Right cardiac atrium (tissue), 5 donors: ENCODE data around the gene PFDN1. TPM values are rescaled to one million over a fixed set of nuclear protein-coding genes. Genes with fewer than 3 reads are reported as not detected.

Source experiments
- ATAC-seq, 2 donors: fragments of 200-7000 bp; cut with Tn5 transposase; one replicate each; pipeline versions ENCODE4 v1.8.0 to v1.9.1; 2020; ENCODE audit warnings: moderate library complexity in 2 of 2, mild to moderate bottlenecking in 1 of 2
- DNase-seq, 3 donors: peaks; one replicate each; pipeline ENCODE4 v3.0.0-alpha.2; 2020
- H3K27ac ChIP-seq: one replicate; pipeline ENCODE4 v1.5.1; 2013; ENCODE audit warnings: mild to moderate bottlenecking, low read length, control low read depth, moderate library complexity
- H3K27me3 ChIP-seq: one replicate; pipeline ENCODE4 v1.6.1; 2013; ENCODE audit not compliant: control insufficient read depth, insufficient read depth
- H3K4me1 ChIP-seq: one replicate; pipeline ENCODE4 v1.6.1; 2013; ENCODE audit warnings: low read length; ENCODE audit not compliant: control insufficient read depth, insufficient read depth
- H3K4me3 ChIP-seq: one replicate; pipeline ENCODE4 v1.5.1; 2013; ENCODE audit warnings: low read length, control low read depth
- H3K9me3 ChIP-seq: one replicate; pipeline ENCODE4 v1.6.1; 2013; ENCODE audit warnings: low read length; ENCODE audit not compliant: control insufficient read depth
- WGBS: extraction: QIAGEN DNeasy Blood & Tissue Kit; methylation state at CpG from one replicate; pipeline ENCODE4 v1.1.7; 2013; 5-methylcytosine and 5-hydroxymethylcytosine counted together
- intact Hi-C, 4 donors: fragments of 100-400 bp; cut with DNase I; formaldehyde crosslinking; loops; one replicate each; pipeline versions ENCODE4 v1.11.0 to v1.14.0; 2022 to 2023
- polyA plus RNA-seq: library from polyadenylated mRNA; stranded (reverse); fragments of 200-250 nt; gene quantifications from one replicate; pipeline ENCODE4 v1.2.3, GENCODE V29; 2013
- total RNA-seq, 4 donors: library from RNA; stranded (reverse); fragmentation: NEBNext Ultra II Directional; extraction: Animal tissue kit (Norgen Biotek cat#: 25700); gene quantifications; one replicate each; pipeline ENCODE4 v1.2.1, GENCODE V29; 2021
- donor health status: healthy with polysubstance abuse.
- donor health status: DM: no; HTN: yes; CAD: no.
- donor health status: DM: no; HTN: no; CAD: no.
- donor health status: DM: no; HTN: yes; CAD: no; lungs with severe emphysema.
- donor health status: DM: yes; HTN: yes; CAD: no.

The PFDN1 gene
- total and polyA plus RNA-seq, 5 donors: 57.6 to 144 (median 67.2) TPM

DNA sequence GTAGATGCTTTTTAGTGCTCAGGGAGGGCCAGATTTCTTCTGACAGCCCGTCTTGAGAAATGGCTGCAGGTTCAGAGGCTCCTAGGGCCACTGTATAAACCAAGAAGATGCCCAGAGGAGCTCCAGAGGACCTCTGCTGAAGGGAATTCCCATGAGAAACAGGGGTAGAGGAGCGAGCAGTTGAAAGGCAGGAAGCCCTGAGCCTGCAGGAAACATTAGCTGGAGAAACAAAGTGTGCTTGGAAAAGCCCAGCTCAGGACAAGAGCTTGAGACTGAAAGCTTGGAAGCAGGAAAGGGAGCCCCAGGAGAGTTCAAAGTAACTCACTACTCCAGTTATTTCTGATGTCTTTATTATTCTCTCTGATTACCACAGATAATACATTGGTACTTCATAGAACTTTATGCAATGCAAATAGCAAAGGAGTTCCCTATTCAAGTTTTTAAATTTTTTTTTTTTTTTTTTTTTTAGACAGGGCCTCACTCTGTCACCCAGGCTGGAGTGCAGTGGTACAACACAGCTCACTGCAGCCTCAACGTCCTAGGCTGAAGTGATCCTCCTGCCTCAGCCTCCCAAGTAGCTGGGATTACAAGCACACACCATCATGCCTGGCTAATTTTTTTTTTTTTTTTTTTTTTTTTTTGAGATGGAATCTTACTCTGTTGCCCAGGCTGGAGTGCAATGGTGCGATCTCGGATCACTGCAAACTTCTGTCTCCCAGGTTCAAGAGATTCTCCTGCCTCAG is 27.0 kb upstream of the PFDN1 start:
- ATAC-seq (peak; percentile 47 to 78), DNase-seq (no peak)
- Histone ChIP-seq H3K27me3 (no peaks in the 10 kb centered on the region), H3K9me3 (no peaks in the 10 kb centered on the region), H3K4me3 (no peak overlapping the region), H3K4me1 (no peaks in the 10 kb centered on the region), H3K27ac (peak overlapping the region; percentile 67)
- 70% methylated on average over 5 of the region's 5 CpGs for WGBS
- intact Hi-C loops: no loop called here

- intact Hi-C loops: no loop called here
- Histone ChIP-seq H3K4me1 (peaks cover 10% of the 10 kb centered on the region), H3K9me3 (no peaks in the 10 kb centered on the region), H3K4me3 (no peak overlapping the region), H3K27me3 (no peaks in the 10 kb centered on the region), H3K27ac (no peak overlapping the region)
- DNase-seq: no peak
- no peak for ATAC-seq
- WGBS: 81% methylated on average over 8 of the region's 8 CpGs
Observed at GRCh38 chr5:140328036-140328764, 25.3 kb upstream of the PFDN1 start.

DNA sequence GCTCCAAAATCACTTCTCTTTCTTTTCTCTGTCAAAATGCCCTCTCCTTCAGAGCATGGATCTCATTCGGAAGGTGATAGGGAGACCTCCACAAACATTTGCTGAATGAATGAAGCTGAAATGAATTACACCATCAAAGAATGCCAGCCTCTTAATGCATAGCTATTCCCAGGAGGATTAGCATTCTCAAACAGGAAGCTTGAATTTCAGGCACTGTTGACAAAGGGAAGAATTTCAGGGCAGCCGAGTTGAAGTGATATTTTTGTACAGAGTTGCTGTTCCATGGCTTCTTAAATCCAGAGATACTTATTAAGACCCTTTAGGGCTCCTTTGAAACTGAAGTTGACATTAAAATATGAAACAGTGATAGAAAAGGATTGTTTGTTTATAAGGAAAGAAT is 24.7 kb upstream of the PFDN1 start:
- H3K4me3 ChIP-seq: no peak overlapping the region
- H3K9me3 ChIP-seq: no peaks in the 10 kb centered on the region
- intact Hi-C loops: no loop called here
- peaks cover 13% of the 10 kb centered on the region for H3K4me1 ChIP-seq
- no peak for DNase-seq
- no peak for ATAC-seq
- 45% methylated on average over 2 of the region's 2 CpGs for WGBS
- H3K27ac ChIP-seq: no peak overlapping the region
- no peaks in the 10 kb centered on the region for H3K27me3 ChIP-seq

DNA sequence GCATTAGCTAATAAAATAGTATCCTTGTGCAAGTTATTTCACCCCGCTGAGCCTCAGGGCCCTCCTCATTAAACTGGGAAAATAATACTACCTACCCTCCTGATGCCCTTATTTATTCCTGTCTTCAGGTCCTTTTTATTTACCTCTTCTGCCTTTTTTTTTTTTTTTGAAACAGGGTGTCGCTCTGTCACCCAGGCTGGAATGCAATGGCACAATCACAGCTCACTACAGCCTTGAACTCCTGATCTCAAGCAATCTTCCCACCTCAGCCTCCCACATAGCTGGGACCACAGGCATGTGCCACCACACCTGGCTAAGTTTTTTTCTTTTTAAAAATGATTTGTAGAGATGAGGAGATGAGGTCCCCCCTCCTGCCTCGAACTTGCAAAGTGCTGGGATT is 22.6 kb upstream of the PFDN1 start:
- Histone ChIP-seq H3K27ac (no peak overlapping the region), H3K9me3 (no peaks in the 10 kb centered on the region), H3K4me1 (peaks cover 13% of the 10 kb centered on the region), H3K4me3 (no peak overlapping the region), H3K27me3 (no peaks in the 10 kb centered on the region)
- intact Hi-C loops: no loop called here
- DNase-seq (no peak), ATAC-seq (no peak)
- 88% methylated on average over 3 of the region's 3 CpGs for WGBS

- ATAC-seq (peak in 1 of 2 donors; percentile 17), DNase-seq (no peak)
- H3K4me1 ChIP-seq: peaks cover 13% of the 10 kb centered on the region
- H3K9me3 ChIP-seq: no peaks in the 10 kb centered on the region
- H3K27me3 ChIP-seq: no peaks in the 10 kb centered on the region
- intact Hi-C loops: no loop called here
- 24% methylated on average over 1 of the region's 1 CpG for WGBS
- H3K4me3 ChIP-seq: no peak overlapping the region
- peak overlapping the region; percentile 49 for H3K27ac ChIP-seq
Observed at GRCh38 chr5:140324617-140325241, 21.8 kb upstream of the PFDN1 start.

DNA sequence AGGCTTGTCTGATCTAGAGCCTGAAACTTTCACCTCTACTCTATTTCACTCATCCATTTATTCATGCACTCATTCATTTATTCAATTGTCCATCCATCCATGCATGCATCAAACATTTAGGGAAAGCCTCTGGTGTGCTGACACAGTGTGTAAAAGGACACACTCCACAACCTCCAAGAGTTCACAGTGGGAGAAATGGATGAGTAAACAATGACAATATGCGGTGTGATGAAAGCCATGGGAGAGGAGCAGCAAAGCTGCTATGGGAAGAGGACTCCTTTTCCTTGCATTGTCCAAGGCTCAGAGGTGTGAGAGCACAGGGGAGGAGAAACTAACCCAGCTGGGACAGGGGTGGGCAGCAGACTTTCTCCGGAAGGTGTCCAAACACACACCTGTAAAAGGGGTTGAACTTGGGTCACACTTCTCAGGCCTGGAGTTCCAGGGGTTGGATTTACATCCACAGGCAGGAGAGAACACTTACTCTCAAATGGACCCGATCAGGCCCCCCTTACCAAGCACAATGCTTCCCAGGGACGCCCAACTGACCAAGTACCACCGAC is 21.2 kb upstream of the PFDN1 start:
- no peaks in the 10 kb centered on the region for H3K27me3 ChIP-seq
- H3K4me3 ChIP-seq: no peak overlapping the region
- 71% methylated on average over 5 of the region's 5 CpGs for WGBS
- DNase-seq: no peak
- no peaks in the 10 kb centered on the region for H3K9me3 ChIP-seq
- H3K27ac ChIP-seq: peak overlapping the region; percentile 49
- no peak for ATAC-seq
- peaks cover 13% of the 10 kb centered on the region for H3K4me1 ChIP-seq
- intact Hi-C loops: no loop called here

- DNase-seq (peak; percentile 34 to 72 (median 71)), ATAC-seq (peak; percentile 77 to 79)
- intact Hi-C loops: no loop called here
Observed at GRCh38 chr5:140322751-140323731, 20.1 kb upstream of the PFDN1 start.

DNA sequence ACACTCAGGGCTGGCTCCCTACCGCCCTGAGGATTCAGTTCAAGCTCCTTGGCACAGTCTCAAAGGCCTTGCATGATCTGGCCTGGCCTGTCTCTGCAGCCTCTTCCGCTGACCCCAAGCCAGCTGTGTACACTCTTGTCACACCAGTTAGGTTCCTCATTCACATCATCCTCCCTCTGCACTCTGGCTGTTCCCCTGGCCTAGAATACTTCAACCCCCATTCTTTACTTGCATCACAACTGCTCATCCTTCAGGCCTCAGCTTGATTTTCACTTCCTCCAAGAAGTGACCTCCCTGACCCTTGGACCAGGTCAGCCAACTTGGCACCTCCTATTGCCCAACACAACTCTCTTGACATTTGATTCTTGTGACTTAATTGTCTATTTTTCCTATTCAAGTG is 18.9 kb upstream of the PFDN1 start:
- peak; percentile 41 to 80 (median 78) for DNase-seq
- intact Hi-C loops: no loop called here
- H3K27ac ChIP-seq: no peak overlapping the region
- no peaks in the 10 kb centered on the region for H3K27me3 ChIP-seq
- H3K4me3 ChIP-seq: no peak overlapping the region
- ATAC-seq: peak; percentile 48 to 55
- H3K9me3 ChIP-seq: no peaks in the 10 kb centered on the region
- 79% methylated on average over 2 of the region's 2 CpGs for WGBS
- H3K4me1 ChIP-seq: peaks cover 13% of the 10 kb centered on the region

More at GRCh38 chr5:140322751-140323731, 20.1 kb upstream of the PFDN1 start:
- peak overlapping the region; percentile 76 for H3K27ac ChIP-seq
- H3K9me3 ChIP-seq: no peaks in the 10 kb centered on the region
- H3K4me3 ChIP-seq: no peak overlapping the region
- peaks cover 13% of the 10 kb centered on the region for H3K4me1 ChIP-seq
- no peaks in the 10 kb centered on the region for H3K27me3 ChIP-seq
- WGBS: 43% methylated on average over 9 of the region's 9 CpGs

GRCh38 chr5:140319833-140320232 is 16.9 kb upstream of the PFDN1 start:
- DNase-seq: no peak
- Histone ChIP-seq H3K27ac (no peak overlapping the region), H3K27me3 (no peaks in the 10 kb centered on the region), H3K4me1 (peaks cover 13% of the 10 kb centered on the region), H3K4me3 (no peak overlapping the region), H3K9me3 (no peaks in the 10 kb centered on the region)
- no peak for ATAC-seq
- 90% methylated on average over 1 of the region's 1 CpG for WGBS
- intact Hi-C loops: no loop called here

GRCh38 chr5:140318792-140319191 is 15.9 kb upstream of the PFDN1 start:
- WGBS: 94% methylated on average over 4 of the region's 4 CpGs
- Histone ChIP-seq H3K4me3 (no peak overlapping the region), H3K4me1 (peaks cover 7% of the 10 kb centered on the region), H3K27ac (no peak overlapping the region), H3K27me3 (no peaks in the 10 kb centered on the region), H3K9me3 (no peaks in the 10 kb centered on the region)
- DNase-seq (no peak), ATAC-seq (no peak)
- intact Hi-C loops: no loop called here
